Adrenal gland (tissue), 5 donors: Measurements from ENCODE around the gene SCUBE1.

Experiments
- POLR2A ChIP-seq, 2 donors: fragments of 450-650 bp; IDR thresholded peaks; one replicate each; pipeline ENCODE4 v1.6.1; 2017; ENCODE audit warnings: antibody characterized with exemption in 2 of 2, mild to moderate bottlenecking in 2 of 2, moderate library complexity in 1 of 2
- TF ChIP-seq, protein P1 (sequence below), 6 experiments: fragments of 450-650 bp in 4 of 6; fragments of 200-600 bp in 2 of 6; sonication (generic) in 1 of 6; IDR thresholded peaks; 1 replicate in 5 of 6; 2 replicates in 1 of 6; pipeline versions ENCODE4 v1.5.1 to v1.8.0; 2016 to 2021; ENCODE audit warnings: antibody characterized with exemption in 6 of 6, mild to moderate bottlenecking in 2 of 6, moderate library complexity in 1 of 6
- donor health status: DM: no; HTN: no; CAD: no.

- TF ChIP-seq, protein P1, sequence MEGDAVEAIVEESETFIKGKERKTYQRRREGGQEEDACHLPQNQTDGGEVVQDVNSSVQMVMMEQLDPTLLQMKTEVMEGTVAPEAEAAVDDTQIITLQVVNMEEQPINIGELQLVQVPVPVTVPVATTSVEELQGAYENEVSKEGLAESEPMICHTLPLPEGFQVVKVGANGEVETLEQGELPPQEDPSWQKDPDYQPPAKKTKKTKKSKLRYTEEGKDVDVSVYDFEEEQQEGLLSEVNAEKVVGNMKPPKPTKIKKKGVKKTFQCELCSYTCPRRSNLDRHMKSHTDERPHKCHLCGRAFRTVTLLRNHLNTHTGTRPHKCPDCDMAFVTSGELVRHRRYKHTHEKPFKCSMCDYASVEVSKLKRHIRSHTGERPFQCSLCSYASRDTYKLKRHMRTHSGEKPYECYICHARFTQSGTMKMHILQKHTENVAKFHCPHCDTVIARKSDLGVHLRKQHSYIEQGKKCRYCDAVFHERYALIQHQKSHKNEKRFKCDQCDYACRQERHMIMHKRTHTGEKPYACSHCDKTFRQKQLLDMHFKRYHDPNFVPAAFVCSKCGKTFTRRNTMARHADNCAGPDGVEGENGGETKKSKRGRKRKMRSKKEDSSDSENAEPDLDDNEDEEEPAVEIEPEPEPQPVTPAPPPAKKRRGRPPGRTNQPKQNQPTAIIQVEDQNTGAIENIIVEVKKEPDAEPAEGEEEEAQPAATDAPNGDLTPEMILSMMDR (IDR thresholded peaks at IDR 0.05): no peak
- TF ChIP-seq POLR2A (IDR thresholded peaks at IDR 0.05): no peak
Measured at GRCh38 chr22:43160497-43161126, 182.6 kb downstream of the SCUBE1 start.
